GM12872 (cell line): ENCODE measurements around the gene SLC9A5.

Experiments
- CTCF ChIP-seq: IDR thresholded peaks from 3 replicates; pipeline ENCODE4 v1.5.1; 2011; ENCODE audit warnings: low read depth, mild to moderate bottlenecking, low read length, moderate library complexity; ENCODE audit not compliant: insufficient read depth

Gene SLC9A5

GRCh38 chr16:67258161-67258835 is 9.5 kb downstream of the SLC9A5 start:
- TF ChIP-seq CTCF = no peak

GRCh38 chr16:67259705-67260104 is 10.9 kb downstream of the SLC9A5 start:
- TF ChIP-seq CTCF = no peak

GRCh38 chr16:67260426-67261063 is 11.8 kb downstream of the SLC9A5 start:
- peak; percentile 79 for TF ChIP-seq CTCF

- no peak for TF ChIP-seq CTCF
Measured at GRCh38 chr16:67263201-67263600, 14.4 kb downstream of the SLC9A5 start.

- TF ChIP-seq CTCF = peak; percentile 44; the same call in 1 of the 3 replicates
Measured at GRCh38 chr16:67264277-67264676, 15.5 kb downstream of the SLC9A5 start.

- TF ChIP-seq CTCF = no peak
Measured at GRCh38 chr16:67264866-67265265, 16.1 kb downstream of the SLC9A5 start.

- no peak for TF ChIP-seq CTCF
Measured at GRCh38 chr16:67265834-67266233, 17.1 kb downstream of the SLC9A5 start.
